ENCODE data around the gene SERPIND1. TPM values are rescaled to one million over a fixed set of nuclear protein-coding genes. Genes with fewer than 3 reads are reported as not detected.
"Not testable (repeated sequence)": the region's sequence is repeated elsewhere in the genome, so short reads cannot be mapped to it uniquely, and the experiment has no call there.

The SERPIND1 gene
- total RNA-seq, 3 donors from 2014 or later, result 0.29 TPM; not detected in 2

DNA sequence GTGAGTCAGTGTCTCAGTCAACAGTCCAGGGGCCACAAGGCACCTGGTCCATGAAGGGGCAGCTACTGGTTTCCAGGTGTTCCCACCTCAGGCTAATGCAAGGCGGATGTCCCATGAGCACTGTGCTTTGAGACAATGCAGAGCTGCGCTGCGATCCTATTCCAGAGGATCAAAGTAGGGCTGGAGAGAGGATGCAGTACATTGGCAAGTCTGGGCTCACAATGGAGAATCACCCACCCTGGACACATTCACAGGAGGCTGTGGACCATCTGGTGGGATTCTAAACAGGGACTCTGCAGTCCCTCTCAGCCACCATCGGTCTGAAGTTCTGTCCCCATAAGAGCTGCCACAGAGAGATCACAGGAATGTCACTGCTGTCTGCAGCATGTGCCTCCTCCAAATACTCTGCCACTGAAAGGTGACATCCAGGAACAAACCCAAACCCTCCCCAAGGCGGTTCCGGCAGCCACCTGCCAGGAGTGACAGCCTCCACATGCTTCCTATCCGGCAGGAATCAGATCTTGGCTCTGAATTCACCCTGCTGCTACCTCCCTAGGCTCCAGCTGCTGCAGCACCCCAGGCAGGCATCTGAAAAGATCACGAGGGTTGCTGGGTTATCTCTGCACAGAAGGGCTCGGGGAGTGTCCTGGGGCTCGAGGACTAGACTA lies 45.3 kb upstream of the SERPIND1 start:
- Histone ChIP-seq H3K36me3 (peaks cover 13% of the 10 kb centered on the region), H3K4me1 (no peaks in the 10 kb centered on the region), H3K27me3 (no peaks in the 10 kb centered on the region), H3K4me3 (no peak overlapping the region), H3K27ac (no peak overlapping the region), H3K9me3 (no peaks in the 10 kb centered on the region)
- TF ChIP-seq, protein P1, sequence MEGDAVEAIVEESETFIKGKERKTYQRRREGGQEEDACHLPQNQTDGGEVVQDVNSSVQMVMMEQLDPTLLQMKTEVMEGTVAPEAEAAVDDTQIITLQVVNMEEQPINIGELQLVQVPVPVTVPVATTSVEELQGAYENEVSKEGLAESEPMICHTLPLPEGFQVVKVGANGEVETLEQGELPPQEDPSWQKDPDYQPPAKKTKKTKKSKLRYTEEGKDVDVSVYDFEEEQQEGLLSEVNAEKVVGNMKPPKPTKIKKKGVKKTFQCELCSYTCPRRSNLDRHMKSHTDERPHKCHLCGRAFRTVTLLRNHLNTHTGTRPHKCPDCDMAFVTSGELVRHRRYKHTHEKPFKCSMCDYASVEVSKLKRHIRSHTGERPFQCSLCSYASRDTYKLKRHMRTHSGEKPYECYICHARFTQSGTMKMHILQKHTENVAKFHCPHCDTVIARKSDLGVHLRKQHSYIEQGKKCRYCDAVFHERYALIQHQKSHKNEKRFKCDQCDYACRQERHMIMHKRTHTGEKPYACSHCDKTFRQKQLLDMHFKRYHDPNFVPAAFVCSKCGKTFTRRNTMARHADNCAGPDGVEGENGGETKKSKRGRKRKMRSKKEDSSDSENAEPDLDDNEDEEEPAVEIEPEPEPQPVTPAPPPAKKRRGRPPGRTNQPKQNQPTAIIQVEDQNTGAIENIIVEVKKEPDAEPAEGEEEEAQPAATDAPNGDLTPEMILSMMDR (IDR thresholded peaks at IDR 0.05), result no peak
- TF ChIP-seq POLR2A (IDR thresholded peaks at IDR 0.05), result no peak
- intact Hi-C loops (cut with DNase I; ENCODE audit: low total_unique reads), result no loop called here
- no peak for DNase-seq (ENCODE audit: low spot score in 2 of 2)

DNA sequence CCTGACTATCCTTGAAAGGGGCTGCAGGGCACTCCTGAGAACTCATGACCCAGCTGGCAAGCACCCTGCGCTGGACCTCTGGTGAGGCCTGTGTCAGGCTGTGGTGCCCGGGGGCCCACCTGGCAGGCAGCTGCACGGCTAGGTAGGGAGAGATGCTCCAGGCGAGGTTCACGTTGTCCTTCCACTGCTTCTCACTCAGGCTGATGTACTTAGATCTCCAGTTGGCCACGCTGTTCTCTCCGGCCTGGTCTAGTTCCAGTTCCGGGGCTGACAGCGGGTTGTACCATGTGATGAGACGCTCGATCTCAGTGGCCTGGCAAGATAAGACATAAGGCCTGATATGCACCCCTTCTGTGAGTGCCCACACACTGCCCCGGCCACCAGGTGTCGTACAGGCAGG lies 44.7 kb upstream of the SERPIND1 start:
- no peak overlapping the region for H3K27ac ChIP-seq
- H3K4me1 ChIP-seq, result no peaks in the 10 kb centered on the region
- H3K27me3 ChIP-seq, result no peaks in the 10 kb centered on the region
- intact Hi-C loops (cut with DNase I; ENCODE audit: low total_unique reads), result no loop called here
- no peak for DNase-seq (ENCODE audit: low spot score in 2 of 2)
- peaks cover 13% of the 10 kb centered on the region for H3K36me3 ChIP-seq
- H3K9me3 ChIP-seq, result no peaks in the 10 kb centered on the region
- TF ChIP-seq POLR2A (IDR thresholded peaks at IDR 0.05), result no peak
- H3K4me3 ChIP-seq, result no peak overlapping the region

DNA sequence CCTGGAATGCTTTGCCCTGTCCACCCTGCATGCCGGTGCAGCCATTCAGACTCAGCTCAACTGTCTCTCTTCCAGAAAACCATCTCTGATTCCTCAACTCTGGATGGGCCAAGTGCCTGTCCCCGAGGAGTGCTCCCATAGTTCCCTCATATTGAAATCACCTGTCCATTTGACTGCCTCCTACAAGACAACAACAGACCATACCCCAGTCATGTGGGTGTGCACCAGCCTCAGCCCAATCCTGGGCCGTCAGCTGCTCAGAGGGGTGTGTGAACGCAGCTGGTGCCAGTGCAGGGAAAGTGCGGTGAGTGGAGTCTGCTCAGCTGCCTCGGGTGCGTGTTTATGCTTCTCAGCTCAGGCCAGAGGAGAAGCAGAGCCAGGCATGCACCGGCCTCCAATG lies 41.5 kb upstream of the SERPIND1 start:
- H3K9me3 ChIP-seq; intact Hi-C loops (cut with DNase I; ENCODE audit: low total_unique reads); H3K27me3 ChIP-seq; H3K27ac ChIP-seq; H3K4me1 ChIP-seq; H3K4me3 ChIP-seq; DNase-seq (ENCODE audit: low spot score in 2 of 2): not testable (repeated sequence)
- peaks cover 11% of the 10 kb centered on the region for H3K36me3 ChIP-seq

DNA sequence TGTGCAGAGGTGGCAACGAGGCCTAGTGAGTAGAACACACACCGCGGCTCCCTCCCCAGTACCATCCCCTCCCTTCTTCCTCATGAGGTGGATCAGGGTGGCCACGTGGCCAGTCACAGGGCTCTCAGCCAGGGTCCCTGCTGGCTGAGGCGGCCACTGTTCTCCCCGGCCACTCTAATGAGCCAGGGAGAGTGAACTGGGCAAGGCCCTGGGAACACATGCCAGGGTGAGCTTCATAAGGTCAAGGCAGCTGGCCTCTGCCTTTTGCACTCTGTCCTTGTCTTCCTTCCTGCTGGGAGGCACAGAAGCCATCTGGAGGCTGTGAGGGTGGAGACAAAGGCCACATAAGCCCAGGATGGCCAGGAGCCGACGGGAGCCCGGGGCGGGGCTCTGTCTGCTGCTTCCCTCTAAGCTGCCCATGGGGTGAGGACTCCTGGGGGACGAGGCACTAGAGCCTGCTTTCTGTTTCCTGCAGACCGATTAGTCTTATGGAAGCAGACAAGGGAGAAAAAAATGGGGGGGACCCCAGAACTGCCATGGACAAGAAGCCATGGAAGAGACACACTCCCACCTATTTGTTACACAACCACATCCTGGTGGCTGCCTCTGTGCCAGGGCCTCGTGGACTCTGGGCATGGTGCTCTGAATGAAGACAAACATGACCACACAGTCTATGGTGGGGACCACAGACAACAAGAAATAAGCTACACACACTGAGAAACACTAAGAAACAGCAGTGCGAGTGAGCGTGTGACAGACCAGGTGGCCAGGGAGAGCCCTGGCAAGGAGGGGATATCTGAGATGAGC lies 38.4 kb upstream of the SERPIND1 start:
- H3K27ac ChIP-seq; H3K36me3 ChIP-seq; DNase-seq (ENCODE audit: low spot score in 2 of 2); intact Hi-C loops (cut with DNase I; ENCODE audit: low total_unique reads); H3K4me3 ChIP-seq; H3K9me3 ChIP-seq; H3K4me1 ChIP-seq; H3K27me3 ChIP-seq: not testable (repeated sequence)

DNA sequence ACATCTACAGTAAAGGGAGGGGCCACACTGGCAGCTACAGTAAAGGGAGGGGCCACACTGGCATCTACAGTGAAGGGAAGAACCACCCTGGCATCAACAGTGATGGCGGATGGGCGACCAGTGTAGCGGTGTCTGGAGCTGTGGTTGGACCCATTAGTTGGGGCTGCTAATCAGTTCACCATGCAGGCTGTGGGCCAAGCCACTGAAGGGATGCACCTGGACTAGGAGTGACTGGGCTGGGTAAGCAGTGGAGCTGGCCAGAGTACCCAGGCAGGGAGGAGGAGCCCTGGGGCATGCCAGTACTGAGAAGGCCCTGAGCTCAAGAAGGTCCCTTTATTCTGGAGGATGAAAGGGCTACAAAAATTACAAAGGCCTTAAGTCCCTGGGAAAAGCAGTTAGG lies 37.0 kb upstream of the SERPIND1 start:
- H3K36me3 ChIP-seq; DNase-seq (ENCODE audit: low spot score in 2 of 2); H3K4me1 ChIP-seq; intact Hi-C loops (cut with DNase I; ENCODE audit: low total_unique reads); H3K9me3 ChIP-seq; H3K4me3 ChIP-seq; H3K27ac ChIP-seq; H3K27me3 ChIP-seq: not testable (repeated sequence)

DNA sequence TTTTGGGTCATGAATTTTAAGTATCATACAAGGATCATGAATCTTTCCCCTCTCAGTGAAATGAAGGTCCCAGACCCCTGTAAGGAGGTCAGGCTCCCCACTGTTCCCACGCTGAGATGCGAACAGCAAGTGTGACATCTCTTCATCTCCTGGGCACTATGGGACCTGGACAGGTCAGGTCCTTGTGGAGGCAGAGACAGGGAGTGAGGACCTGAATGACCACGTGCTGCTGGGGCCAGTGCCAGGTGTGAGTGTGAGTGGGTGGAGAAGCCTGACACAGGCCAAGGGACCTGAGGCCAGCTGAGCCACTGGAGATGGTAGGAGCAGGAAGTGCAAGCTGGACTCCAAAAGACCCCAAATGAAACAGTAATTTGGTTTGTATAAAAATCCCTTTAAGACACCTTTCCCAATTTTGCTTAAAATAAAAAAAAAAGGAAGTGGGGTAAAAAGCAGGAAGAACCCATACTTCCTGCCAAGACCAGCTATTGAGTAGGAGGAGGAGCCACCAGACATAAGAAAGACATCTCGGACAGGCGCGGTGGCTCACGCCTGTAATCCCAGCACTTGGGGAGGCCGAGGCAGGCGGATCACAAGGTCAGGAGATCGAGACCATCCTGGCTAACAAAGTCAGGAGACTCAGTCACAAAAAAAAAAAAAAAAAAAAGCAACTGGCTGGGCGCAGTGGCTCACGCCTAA lies 35.4 kb upstream of the SERPIND1 start:
- no peak for TF ChIP-seq POLR2A (IDR thresholded peaks at IDR 0.05)
- TF ChIP-seq, protein P1 (IDR thresholded peaks at IDR 0.05), result no peak
- no peak for TF ChIP-seq POLR2AphosphoS5 (IDR thresholded peaks at IDR 0.05)
- Histone ChIP-seq H3K27ac (no peak overlapping the region), H3K4me3 (no peak overlapping the region), H3K9me3 (no peaks in the 10 kb centered on the region), H3K36me3 (no peaks in the 10 kb centered on the region), H3K27me3 (no peaks in the 10 kb centered on the region), H3K4me1 (no peaks in the 10 kb centered on the region)
- intact Hi-C loops (cut with DNase I; ENCODE audit: low total_unique reads), result no loop called here
- DNase-seq (ENCODE audit: low spot score in 2 of 2), result no peak

All from breast epithelium (tissue), 4 donors.